Nephron (organoid): ENCODE measurements around the gene FADD.
"Not testable (repeated sequence)": the region's sequence is repeated elsewhere in the genome, so short reads cannot be mapped to it uniquely, and the experiment has no call there.

Source experiments
- H3K27ac Mint-ChIP-seq, 3 experiments: 2 replicates each; pipeline ENCODE4 v1.8.0; 2020; ENCODE audit warnings: mixed read lengths in 3 of 3, mild to moderate bottlenecking in 2 of 3, moderate library complexity in 1 of 3
- H3K27me3 Mint-ChIP-seq: 2 replicates; pipeline ENCODE4 v1.8.0; 2021; ENCODE audit warnings: low read depth, mild to moderate bottlenecking, moderate library complexity, mixed read lengths
- H3K36me3 Mint-ChIP-seq: 2 replicates; pipeline ENCODE4 v1.8.0; 2020; ENCODE audit warnings: low read depth, mixed read lengths
- H3K4me1 Mint-ChIP-seq: 2 replicates; pipeline ENCODE4 v1.8.0; 2020; ENCODE audit warnings: mixed read lengths
- H3K4me3 Mint-ChIP-seq, 3 experiments: 2 replicates each; pipeline ENCODE4 v1.8.0; 2020; ENCODE audit warnings: mild to moderate bottlenecking in 3 of 3, mixed read lengths in 3 of 3, moderate library complexity in 2 of 3
- H3K9me3 Mint-ChIP-seq: 2 replicates; pipeline ENCODE4 v1.8.0; 2020; ENCODE audit warnings: mixed read lengths
- TF ChIP-seq, protein P1 (sequence below), 3 experiments: fragments of 200-600 bp; sonication (generic); IDR thresholded peaks; one replicate each; pipeline ENCODE4 v1.5.0; 2021; ENCODE audit warnings: antibody characterized with exemption in 3 of 3; ENCODE audit not compliant: unreplicated experiment in 3 of 3

The FADD gene

DNA sequence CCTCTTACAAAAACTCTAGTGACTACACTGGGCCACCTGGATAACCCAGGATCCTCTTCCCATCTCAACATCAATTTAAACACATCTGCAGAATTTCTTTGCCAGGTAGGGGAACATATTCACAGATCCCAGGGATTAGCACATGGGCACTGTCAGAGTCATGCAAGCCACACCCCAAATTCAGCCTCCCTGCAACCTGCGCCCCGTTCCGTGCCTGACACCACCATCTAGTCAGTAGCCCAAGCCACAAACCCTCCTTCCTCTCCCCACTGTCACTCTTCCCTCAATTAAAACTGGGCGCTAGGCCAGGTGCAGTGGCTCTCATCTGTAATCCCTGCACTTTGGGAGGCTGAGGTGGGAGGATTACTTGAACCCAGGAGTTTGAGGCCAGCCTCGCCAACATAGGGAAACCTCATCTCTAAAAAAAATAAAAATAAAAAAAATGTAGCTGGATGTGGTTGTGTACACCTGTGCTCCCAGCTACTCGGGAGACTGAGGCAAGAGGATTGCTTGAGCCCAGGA is 6.4 kb downstream of the FADD start:
- Mint-ChIP-seq H3K9me3 (no peaks in the 10 kb centered on the region), H3K27me3 (no peaks in the 10 kb centered on the region), H3K4me1 (peaks cover 15% of the 10 kb centered on the region), H3K4me3 (peak overlapping the region in 1 of 3 experiments; percentile 20), H3K36me3 (peaks cover 29% of the 10 kb centered on the region), H3K27ac (no peak overlapping the region)
- TF ChIP-seq, protein P1, sequence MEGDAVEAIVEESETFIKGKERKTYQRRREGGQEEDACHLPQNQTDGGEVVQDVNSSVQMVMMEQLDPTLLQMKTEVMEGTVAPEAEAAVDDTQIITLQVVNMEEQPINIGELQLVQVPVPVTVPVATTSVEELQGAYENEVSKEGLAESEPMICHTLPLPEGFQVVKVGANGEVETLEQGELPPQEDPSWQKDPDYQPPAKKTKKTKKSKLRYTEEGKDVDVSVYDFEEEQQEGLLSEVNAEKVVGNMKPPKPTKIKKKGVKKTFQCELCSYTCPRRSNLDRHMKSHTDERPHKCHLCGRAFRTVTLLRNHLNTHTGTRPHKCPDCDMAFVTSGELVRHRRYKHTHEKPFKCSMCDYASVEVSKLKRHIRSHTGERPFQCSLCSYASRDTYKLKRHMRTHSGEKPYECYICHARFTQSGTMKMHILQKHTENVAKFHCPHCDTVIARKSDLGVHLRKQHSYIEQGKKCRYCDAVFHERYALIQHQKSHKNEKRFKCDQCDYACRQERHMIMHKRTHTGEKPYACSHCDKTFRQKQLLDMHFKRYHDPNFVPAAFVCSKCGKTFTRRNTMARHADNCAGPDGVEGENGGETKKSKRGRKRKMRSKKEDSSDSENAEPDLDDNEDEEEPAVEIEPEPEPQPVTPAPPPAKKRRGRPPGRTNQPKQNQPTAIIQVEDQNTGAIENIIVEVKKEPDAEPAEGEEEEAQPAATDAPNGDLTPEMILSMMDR (IDR thresholded peaks at IDR 0.05; ENCODE audit: unreplicated experiment in 3 of 3) = no peak

DNA sequence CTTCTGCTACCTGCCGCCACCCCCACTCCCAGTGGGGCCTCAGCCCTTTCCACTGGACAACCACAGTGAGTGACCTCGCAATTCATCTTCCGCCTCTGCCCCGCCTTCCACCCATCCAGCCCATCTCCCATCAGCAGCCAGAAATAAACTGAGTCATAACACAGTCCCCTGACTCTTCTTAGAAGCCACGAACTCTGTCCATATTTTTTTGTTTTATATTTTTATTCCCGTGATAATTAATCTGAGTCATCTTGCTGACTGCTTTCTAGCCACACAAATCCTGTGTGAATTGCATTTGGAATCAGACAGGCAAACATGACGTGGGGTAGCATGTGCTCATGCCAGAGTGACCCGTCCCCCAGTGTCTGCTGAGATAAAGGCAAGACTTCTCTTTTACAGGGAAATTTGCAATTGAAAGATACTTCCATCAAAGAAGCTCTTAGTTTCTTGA is 7.0 kb downstream of the FADD start:
- H3K9me3 Mint-ChIP-seq = no peaks in the 10 kb centered on the region
- peaks cover 10% of the 10 kb centered on the region for H3K4me1 Mint-ChIP-seq
- TF ChIP-seq, protein P1 (IDR thresholded peaks at IDR 0.05; ENCODE audit: unreplicated experiment in 3 of 3) = no peak
- peaks cover 29% of the 10 kb centered on the region for H3K36me3 Mint-ChIP-seq
- no peaks in the 10 kb centered on the region for H3K27me3 Mint-ChIP-seq
- H3K4me3 Mint-ChIP-seq = no peak overlapping the region
- H3K27ac Mint-ChIP-seq = peak overlapping the region in 1 of 3 experiments; percentile 12

DNA sequence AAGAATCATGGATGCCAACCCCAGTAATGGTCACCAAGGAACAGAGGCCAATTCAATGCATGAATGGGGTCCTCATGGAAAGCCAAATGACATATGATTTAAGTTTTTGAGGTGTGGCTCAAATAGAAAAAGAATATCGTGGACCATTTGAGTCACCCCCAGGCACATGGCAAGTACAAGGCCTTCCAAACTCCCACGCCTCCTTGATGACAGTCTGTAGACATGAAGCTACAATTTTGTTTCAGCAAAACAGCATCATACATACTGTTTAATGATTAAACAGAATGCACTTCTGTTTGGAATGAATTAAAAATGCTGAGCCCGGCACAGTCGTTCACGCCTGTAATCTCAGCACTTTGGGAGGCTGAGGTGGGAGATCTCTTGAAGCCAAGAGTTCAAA is 7.4 kb downstream of the FADD start:
- peaks cover 29% of the 10 kb centered on the region for H3K36me3 Mint-ChIP-seq
- H3K27ac Mint-ChIP-seq = no peak overlapping the region
- H3K4me1 Mint-ChIP-seq = peaks cover 7% of the 10 kb centered on the region
- no peaks in the 10 kb centered on the region for H3K9me3 Mint-ChIP-seq
- TF ChIP-seq, protein P1 (IDR thresholded peaks at IDR 0.05; ENCODE audit: unreplicated experiment in 3 of 3) = no peak
- no peaks in the 10 kb centered on the region for H3K27me3 Mint-ChIP-seq
- H3K4me3 Mint-ChIP-seq = no peak overlapping the region

GRCh38 chr11:70212227-70212811 is 9.2 kb downstream of the FADD start:
- TF ChIP-seq, protein P1 (IDR thresholded peaks at IDR 0.05; ENCODE audit: unreplicated experiment in 3 of 3) = no peak
- Mint-ChIP-seq H3K36me3 (peaks cover 21% of the 10 kb centered on the region), H3K9me3 (no peaks in the 10 kb centered on the region), H3K4me1 (no peaks in the 10 kb centered on the region), H3K4me3 (no peak overlapping the region), H3K27me3 (no peaks in the 10 kb centered on the region), H3K27ac (no peak overlapping the region)

GRCh38 chr11:70217388-70217787 is 14.3 kb downstream of the FADD start:
- not testable (repeated sequence) for H3K36me3 Mint-ChIP-seq, H3K4me1 Mint-ChIP-seq, H3K4me3 Mint-ChIP-seq, H3K9me3 Mint-ChIP-seq, H3K27me3 Mint-ChIP-seq, H3K27ac Mint-ChIP-seq

GRCh38 chr11:70218076-70218475 is 15.0 kb downstream of the FADD start:
- H3K27ac Mint-ChIP-seq, H3K27me3 Mint-ChIP-seq, H3K4me3 Mint-ChIP-seq, H3K36me3 Mint-ChIP-seq, H3K9me3 Mint-ChIP-seq, H3K4me1 Mint-ChIP-seq: not testable (repeated sequence)

DNA sequence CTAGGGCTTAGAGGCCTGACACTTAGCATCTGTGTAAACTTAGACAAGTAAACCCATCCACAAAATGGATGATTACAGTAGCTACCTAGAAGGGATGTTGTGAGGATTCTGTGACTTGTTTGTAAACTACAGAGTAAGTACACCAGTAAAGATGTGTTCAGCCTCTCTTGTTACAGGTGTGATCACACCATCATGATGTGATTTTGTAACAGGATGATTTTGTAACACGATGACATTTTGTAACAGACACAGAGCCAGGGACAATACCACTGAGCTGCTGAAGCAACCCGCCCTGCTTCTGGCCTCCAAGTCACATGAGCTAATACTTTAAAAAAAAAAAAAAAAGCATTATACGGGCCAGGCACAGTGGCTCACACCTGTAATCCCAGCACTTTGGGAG is 17.0 kb downstream of the FADD start:
- no peaks in the 10 kb centered on the region for H3K27me3 Mint-ChIP-seq
- TF ChIP-seq, protein P1 (IDR thresholded peaks at IDR 0.05; ENCODE audit: unreplicated experiment in 3 of 3) = no peak
- H3K27ac Mint-ChIP-seq = no peak overlapping the region
- H3K4me1 Mint-ChIP-seq = no peaks in the 10 kb centered on the region
- no peaks in the 10 kb centered on the region for H3K36me3 Mint-ChIP-seq
- H3K4me3 Mint-ChIP-seq = no peak overlapping the region
- H3K9me3 Mint-ChIP-seq = peaks cover 6% of the 10 kb centered on the region
